Testis (tissue), 2 donors: ENCODE measurements around the gene SHROOM3.

ENCODE experiments used
- POLR2A ChIP-seq: fragments of 450-650 bp; IDR thresholded peaks from one replicate; pipeline ENCODE4 v1.6.1; 2017; ENCODE audit warnings: antibody characterized with exemption, mild to moderate bottlenecking, moderate library complexity
- TF ChIP-seq, protein P1 (sequence below), 3 experiments: fragments of 450-650 bp in 2 of 3; fragments of 200-600 bp in 1 of 3; sonication (generic) in 1 of 3; IDR thresholded peaks; one replicate each; pipeline ENCODE4 v1.5.1; 2016 to 2019; ENCODE audit warnings: antibody characterized with exemption in 3 of 3, mild to moderate bottlenecking in 2 of 3, moderate library complexity in 1 of 3

DNA sequence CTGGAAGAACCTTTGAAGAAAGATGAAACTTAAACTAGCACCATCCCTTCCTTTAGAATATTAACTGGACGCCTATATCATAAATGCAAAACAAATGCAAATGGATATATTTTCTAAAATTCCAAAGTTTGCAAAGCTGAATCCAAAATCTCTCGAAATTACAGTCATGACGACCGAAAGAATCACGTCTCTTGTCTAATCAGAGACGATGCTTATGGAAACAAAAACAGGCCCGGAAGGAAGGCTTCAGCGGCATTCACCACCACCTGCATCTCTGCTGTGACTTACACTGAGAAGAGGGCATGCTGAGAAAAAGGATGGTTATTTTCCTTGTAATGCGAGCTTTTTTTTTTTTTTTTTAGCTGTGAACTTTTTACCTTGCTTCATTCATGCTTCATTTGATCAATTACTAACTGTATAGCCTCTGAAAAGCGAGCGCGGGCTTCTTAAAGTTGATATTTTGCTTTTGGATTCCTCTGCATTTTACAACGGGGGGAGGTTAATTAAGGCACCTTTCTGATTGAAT is 253.7 kb downstream of the SHROOM3 start:
- TF ChIP-seq, protein P1, sequence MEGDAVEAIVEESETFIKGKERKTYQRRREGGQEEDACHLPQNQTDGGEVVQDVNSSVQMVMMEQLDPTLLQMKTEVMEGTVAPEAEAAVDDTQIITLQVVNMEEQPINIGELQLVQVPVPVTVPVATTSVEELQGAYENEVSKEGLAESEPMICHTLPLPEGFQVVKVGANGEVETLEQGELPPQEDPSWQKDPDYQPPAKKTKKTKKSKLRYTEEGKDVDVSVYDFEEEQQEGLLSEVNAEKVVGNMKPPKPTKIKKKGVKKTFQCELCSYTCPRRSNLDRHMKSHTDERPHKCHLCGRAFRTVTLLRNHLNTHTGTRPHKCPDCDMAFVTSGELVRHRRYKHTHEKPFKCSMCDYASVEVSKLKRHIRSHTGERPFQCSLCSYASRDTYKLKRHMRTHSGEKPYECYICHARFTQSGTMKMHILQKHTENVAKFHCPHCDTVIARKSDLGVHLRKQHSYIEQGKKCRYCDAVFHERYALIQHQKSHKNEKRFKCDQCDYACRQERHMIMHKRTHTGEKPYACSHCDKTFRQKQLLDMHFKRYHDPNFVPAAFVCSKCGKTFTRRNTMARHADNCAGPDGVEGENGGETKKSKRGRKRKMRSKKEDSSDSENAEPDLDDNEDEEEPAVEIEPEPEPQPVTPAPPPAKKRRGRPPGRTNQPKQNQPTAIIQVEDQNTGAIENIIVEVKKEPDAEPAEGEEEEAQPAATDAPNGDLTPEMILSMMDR (IDR thresholded peaks at IDR 0.05), result no peak
- no peak for TF ChIP-seq POLR2A
